Measurements from ENCODE around the gene MED16. TPM values are rescaled to one million over a fixed set of nuclear protein-coding genes. Genes with fewer than 3 reads are reported as not detected.
A peak's percentile ranks its signal among the peaks of the same experiment; 100 is the strongest.

The MED16 gene
- total RNA-seq, 6 donors from 2014 or later: 33.5 to 110 (median 62.1) TPM

DNA sequence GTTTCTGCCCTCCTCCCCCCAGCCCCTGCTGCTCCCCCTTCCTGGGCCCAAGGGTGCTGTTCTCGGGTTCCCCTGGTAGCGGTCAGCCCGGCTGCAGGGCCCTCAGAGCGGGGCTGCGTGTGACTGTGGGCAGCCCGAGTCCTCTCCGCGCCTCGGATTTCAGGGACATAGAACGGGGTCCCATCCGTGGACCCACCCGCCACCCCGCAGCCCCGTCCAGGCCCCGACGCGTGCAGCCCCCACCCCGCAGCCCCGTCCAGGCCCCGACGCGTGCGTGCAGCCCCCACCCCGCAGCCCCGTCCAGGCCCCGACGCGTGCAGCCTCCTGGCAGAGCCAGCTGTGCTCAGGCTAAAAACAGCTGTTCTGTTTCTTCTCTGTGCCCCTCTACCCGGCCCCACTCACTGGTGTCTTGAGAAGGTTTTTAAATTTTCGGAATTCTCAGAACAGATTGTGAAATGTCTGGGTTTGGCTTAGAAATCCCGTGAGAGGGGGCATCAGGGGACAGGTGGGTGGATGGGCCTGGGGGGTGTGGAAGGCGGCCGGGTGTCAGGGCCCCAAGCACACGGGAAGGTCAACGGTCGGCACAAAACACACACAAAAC lies 57.7 kb downstream of the MED16 start:
- Histone ChIP-seq H3K36me3 (no peaks in the 10 kb centered on the region), H3K4me3 (no peak overlapping the region), H3K27ac (no peak overlapping the region), H3K4me1 (peaks cover 0 to 6% (median 3%) of the 10 kb centered on the region in 4 donors), H3K27me3 (peaks cover 0 to 4% (median 0%) of the 10 kb centered on the region in 4 donors), H3K9me3 (no peaks in the 10 kb centered on the region)
- DNase-seq (no peak), ATAC-seq (ENCODE audit: low FRiP score in 2 of 2) (peak; percentile 52 to 71)
- TF ChIP-seq EP300 (IDR thresholded peaks at IDR 0.05): no peak
- no peak for TF ChIP-seq POLR2AphosphoS5 (IDR thresholded peaks at IDR 0.05)
- TF ChIP-seq, protein P1, sequence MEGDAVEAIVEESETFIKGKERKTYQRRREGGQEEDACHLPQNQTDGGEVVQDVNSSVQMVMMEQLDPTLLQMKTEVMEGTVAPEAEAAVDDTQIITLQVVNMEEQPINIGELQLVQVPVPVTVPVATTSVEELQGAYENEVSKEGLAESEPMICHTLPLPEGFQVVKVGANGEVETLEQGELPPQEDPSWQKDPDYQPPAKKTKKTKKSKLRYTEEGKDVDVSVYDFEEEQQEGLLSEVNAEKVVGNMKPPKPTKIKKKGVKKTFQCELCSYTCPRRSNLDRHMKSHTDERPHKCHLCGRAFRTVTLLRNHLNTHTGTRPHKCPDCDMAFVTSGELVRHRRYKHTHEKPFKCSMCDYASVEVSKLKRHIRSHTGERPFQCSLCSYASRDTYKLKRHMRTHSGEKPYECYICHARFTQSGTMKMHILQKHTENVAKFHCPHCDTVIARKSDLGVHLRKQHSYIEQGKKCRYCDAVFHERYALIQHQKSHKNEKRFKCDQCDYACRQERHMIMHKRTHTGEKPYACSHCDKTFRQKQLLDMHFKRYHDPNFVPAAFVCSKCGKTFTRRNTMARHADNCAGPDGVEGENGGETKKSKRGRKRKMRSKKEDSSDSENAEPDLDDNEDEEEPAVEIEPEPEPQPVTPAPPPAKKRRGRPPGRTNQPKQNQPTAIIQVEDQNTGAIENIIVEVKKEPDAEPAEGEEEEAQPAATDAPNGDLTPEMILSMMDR (IDR thresholded peaks at IDR 0.05): no peak
- TF ChIP-seq POLR2A (IDR thresholded peaks at IDR 0.05): no peak
- WGBS, 2 donors: 60 to 62% methylated on average over 19 to 30 of the region's 36 CpGs

DNA sequence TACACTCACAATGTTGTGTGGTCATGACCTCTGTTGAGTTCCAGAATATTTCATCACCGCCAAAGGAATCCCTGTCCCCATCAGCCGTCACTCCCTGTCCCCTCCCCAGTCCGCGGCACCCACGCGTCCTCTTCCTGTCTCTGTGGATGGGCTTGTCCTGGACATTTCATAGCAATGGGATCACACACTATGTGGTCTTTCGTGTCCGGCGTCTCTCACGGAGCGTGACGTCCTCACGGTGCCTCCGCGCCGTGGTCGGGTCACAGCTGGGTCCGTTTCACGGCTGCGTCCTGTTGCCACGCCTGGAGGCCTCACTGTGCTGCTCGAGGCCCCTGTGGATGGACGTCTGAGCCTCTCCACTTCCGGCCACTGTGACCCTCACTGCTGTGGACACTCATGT lies 58.8 kb downstream of the MED16 start:
- ATAC-seq (ENCODE audit: low FRiP score in 2 of 2) (peak in 1 of 2 donors; percentile 37), DNase-seq (no peak)
- WGBS, 2 donors: 62 to 65% methylated on average over 24 of the region's 24 CpGs
- Histone ChIP-seq H3K36me3 (no peaks in the 10 kb centered on the region), H3K27ac (no peak overlapping the region), H3K4me3 (no peak overlapping the region), H3K4me1 (peaks cover 0 to 4% (median 1%) of the 10 kb centered on the region in 4 donors), H3K9me3 (no peaks in the 10 kb centered on the region), H3K27me3 (peaks cover 0 to 4% (median 0%) of the 10 kb centered on the region in 4 donors)
- peak in 1 of 2 donors; percentile 9 for TF ChIP-seq POLR2AphosphoS5 (IDR thresholded peaks at IDR 0.05)
- TF ChIP-seq, protein P1 (IDR thresholded peaks at IDR 0.05): no peak

DNA sequence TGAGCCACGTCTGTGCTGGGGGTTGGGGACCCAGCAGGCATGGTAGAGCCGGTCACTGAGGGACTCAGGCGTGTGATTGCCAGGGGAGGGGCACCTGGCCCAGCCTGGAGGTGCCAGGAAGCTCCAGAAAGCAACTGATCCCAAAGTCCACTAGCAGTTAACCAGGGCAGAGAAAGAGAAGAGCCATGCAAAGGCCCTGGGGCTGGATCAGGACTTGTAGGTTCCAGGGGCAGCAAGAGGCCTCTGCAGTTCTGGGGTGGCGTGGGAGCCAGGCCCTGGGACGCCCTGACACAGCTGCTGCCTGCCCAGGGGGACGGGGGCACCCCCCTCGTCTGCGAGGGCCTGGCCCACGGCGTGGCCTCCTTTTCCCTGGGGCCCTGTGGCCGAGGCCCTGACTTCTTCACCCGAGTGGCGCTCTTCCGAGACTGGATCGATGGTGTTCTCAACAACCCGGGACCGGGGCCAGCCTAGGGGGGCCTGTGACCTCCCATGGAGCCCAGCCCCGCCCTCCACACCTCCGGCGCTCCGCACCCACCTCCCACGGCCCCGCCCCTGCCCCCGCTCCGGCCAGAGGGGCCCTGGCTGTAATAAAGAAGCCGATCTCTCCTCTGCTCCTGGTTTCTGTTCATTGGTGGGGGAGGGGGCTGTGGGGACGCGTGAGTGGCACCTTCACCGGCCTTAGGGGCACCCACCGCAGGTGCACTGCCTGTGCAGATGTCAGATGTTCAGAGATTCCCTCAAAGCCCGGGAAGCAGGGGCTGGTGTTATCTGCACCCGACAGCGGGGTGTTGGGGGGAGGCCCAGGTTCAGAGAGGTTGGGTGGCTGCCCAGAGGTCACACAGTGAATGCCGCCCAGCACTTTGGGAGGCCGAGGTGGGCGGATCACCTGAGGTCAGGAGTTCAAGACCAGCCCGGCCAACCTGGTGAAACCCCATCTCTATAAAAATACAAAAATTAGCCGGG lies 61.3 kb downstream of the MED16 start:
- no peak overlapping the region for H3K4me3 ChIP-seq
- TF ChIP-seq POLR2A (IDR thresholded peaks at IDR 0.05): no peak
- TF ChIP-seq POLR2AphosphoS5 (IDR thresholded peaks at IDR 0.05): no peak
- no peak for TF ChIP-seq EP300 (IDR thresholded peaks at IDR 0.05)
- TF ChIP-seq, protein P1 (IDR thresholded peaks at IDR 0.05): no peak
- WGBS, 2 donors: 53 to 58% methylated on average over 17 to 32 of the region's 38 CpGs
- DNase-seq (no peak), ATAC-seq (ENCODE audit: low FRiP score in 2 of 2) (no peak)
- peaks cover 6 to 15% (median 11%) of the 10 kb centered on the region in 4 donors for H3K4me1 ChIP-seq
- peaks cover 0 to 4% (median 0%) of the 10 kb centered on the region in 4 donors for H3K27me3 ChIP-seq
- no peak overlapping the region for H3K27ac ChIP-seq
- H3K9me3 ChIP-seq: no peaks in the 10 kb centered on the region
- no peaks in the 10 kb centered on the region for H3K36me3 ChIP-seq

DNA sequence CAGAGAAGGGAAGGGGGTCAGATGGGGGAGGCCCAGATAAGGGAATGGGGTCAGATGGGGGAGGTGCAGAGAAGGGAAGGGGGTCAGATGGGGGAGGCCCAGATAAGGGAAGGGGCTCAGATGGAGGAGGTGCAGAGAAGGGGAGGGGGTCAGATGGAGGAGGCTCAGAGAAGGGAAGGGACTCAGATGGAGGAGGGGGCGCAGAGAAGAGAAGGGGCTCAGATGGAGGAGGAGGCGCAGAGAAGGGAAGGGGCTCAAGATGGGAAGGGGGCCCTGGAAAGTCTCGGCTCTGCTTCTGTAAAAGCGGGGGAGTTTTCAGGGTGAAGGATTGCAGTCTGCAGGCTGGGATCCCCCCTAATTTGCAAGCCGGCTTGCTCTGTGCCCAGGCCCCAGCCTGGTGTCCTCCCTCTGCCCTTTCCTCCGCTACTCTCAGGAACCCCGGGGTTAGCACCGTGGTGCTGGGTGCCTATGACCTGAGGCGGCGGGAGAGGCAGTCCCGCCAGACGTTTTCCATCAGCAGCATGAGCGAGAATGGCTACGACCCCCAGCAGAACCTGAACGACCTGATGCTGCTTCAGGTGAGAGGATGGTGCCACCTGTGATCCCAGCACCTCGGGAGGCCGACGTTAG lies 63.7 kb downstream of the MED16 start:
- TF ChIP-seq POLR2AphosphoS5 (IDR thresholded peaks at IDR 0.05) (no peak), POLR2A (IDR thresholded peaks at IDR 0.05) (no peak), EP300 (IDR thresholded peaks at IDR 0.05) (no peak)
- TF ChIP-seq, protein P1 (IDR thresholded peaks at IDR 0.05): no peak
- ATAC-seq (ENCODE audit: low FRiP score in 2 of 2) (no peak), DNase-seq (no peak)
- Histone ChIP-seq H3K4me3 (no peak overlapping the region), H3K27ac (no peak overlapping the region), H3K36me3 (no peaks in the 10 kb centered on the region), H3K9me3 (no peaks in the 10 kb centered on the region), H3K27me3 (no peaks in the 10 kb centered on the region), H3K4me1 (peaks cover 6 to 18% (median 11%) of the 10 kb centered on the region in 4 donors)
- WGBS, 2 donors: 66 to 67% methylated on average over 18 of the region's 18 CpGs
